Right atrium auricular region (tissue), 2 donors: ENCODE measurements around the gene BRIP1. TPM values are rescaled to one million over a fixed set of nuclear protein-coding genes. Genes with fewer than 3 reads are reported as not detected.

Source experiments
- DNase-seq: peaks from one replicate; pipeline ENCODE4 v3.0.0-alpha.2; 2019; ENCODE audit warnings: low spot score
- H3K27ac ChIP-seq, 2 donors: fragments of 200-600 bp; sonication (generic); 1 replicate in 1 of 2; 2 replicates in 1 of 2; pipeline ENCODE4 v1.5.1; 2016 to 2019
- H3K27me3 ChIP-seq, 2 donors: fragments of 200-600 bp; sonication (generic); one replicate each; pipeline versions ENCODE4 v1.5.1 to v1.6.0; 2017 to 2019
- H3K36me3 ChIP-seq: fragments of 200-600 bp; sonication (generic); one replicate; pipeline ENCODE4 v1.5.1; 2016
- H3K4me1 ChIP-seq, 2 donors: fragments of 200-600 bp; sonication (generic); one replicate each; pipeline versions ENCODE4 v1.5.1 to v1.6.0; 2017 to 2019
- H3K4me3 ChIP-seq, 2 donors: fragments of 200-600 bp; sonication (generic); 1 replicate in 1 of 2; 2 replicates in 1 of 2; pipeline ENCODE4 v1.5.1; 2017 to 2019; ENCODE audit warnings: mild to moderate bottlenecking in 1 of 2, moderate library complexity in 1 of 2
- H3K9me3 ChIP-seq, 2 donors: fragments of 200-600 bp; sonication (generic); one replicate each; pipeline ENCODE4 v1.5.1; 2019
- CTCF ChIP-seq, 2 donors: fragments of 200-600 bp; sonication (generic); IDR thresholded peaks; one replicate each; pipeline ENCODE4 v1.5.1; 2019; ENCODE audit warnings: antibody characterized with exemption in 2 of 2
- total RNA-seq, 2 donors: library from RNA; depleted of rRNA; stranded (reverse); fragments of >200 nt; gene quantifications; one replicate each; pipeline ENCODE4 v1.1.0, GENCODE V29; 2016

The BRIP1 gene
- total RNA-seq, 2 donors from 2014 or later = not detected

- Histone ChIP-seq H3K27me3 (no peaks in the 10 kb centered on the region), H3K9me3 (no peaks in the 10 kb centered on the region)
- TF ChIP-seq CTCF (IDR thresholded peaks at IDR 0.05) = no peak
These were observed 16.5 kb downstream of the BRIP1 start for GRCh38 chr17:61846761-61847375.

GRCh38 chr17:61846088-61846487 is 17.2 kb downstream of the BRIP1 start:
- no peaks in the 10 kb centered on the region for H3K27me3 ChIP-seq
- H3K9me3 ChIP-seq = no peaks in the 10 kb centered on the region
- H3K27ac ChIP-seq = no peak overlapping the region
- no peaks in the 10 kb centered on the region for H3K36me3 ChIP-seq
- no peak overlapping the region for H3K4me3 ChIP-seq
- no peak for DNase-seq
- H3K4me1 ChIP-seq = no peaks in the 10 kb centered on the region
- TF ChIP-seq CTCF (IDR thresholded peaks at IDR 0.05) = no peak

More at GRCh38 chr17:61846761-61847375, 16.5 kb downstream of the BRIP1 start:
- no peaks in the 10 kb centered on the region for H3K4me1 ChIP-seq
- H3K36me3 ChIP-seq = no peaks in the 10 kb centered on the region
- H3K27ac ChIP-seq = no peak overlapping the region
- DNase-seq = no peak
- no peak overlapping the region for H3K4me3 ChIP-seq

- no peak overlapping the region for H3K27ac ChIP-seq
- no peak overlapping the region for H3K4me3 ChIP-seq
- H3K36me3 ChIP-seq = no peaks in the 10 kb centered on the region
- H3K27me3 ChIP-seq = no peaks in the 10 kb centered on the region
- no peak for DNase-seq
- TF ChIP-seq CTCF (IDR thresholded peaks at IDR 0.05) = no peak
- no peaks in the 10 kb centered on the region for H3K4me1 ChIP-seq
- H3K9me3 ChIP-seq = no peaks in the 10 kb centered on the region
These were observed 19.9 kb downstream of the BRIP1 start for GRCh38 chr17:61843435-61843834.

GRCh38 chr17:61842899-61843298 is 20.4 kb downstream of the BRIP1 start:
- DNase-seq = no peak
- H3K27ac ChIP-seq = no peak overlapping the region
- H3K4me1 ChIP-seq = no peaks in the 10 kb centered on the region

GRCh38 chr17:61839300-61839786 is 24.0 kb downstream of the BRIP1 start:
- no peak for DNase-seq
- Histone ChIP-seq H3K27me3 (no peaks in the 10 kb centered on the region), H3K9me3 (no peaks in the 10 kb centered on the region), H3K27ac (no peak overlapping the region), H3K4me1 (no peaks in the 10 kb centered on the region), H3K36me3 (no peaks in the 10 kb centered on the region), H3K4me3 (no peak overlapping the region)
- TF ChIP-seq CTCF (IDR thresholded peaks at IDR 0.05) = no peak

More at GRCh38 chr17:61842899-61843298, 20.4 kb downstream of the BRIP1 start:
- no peak overlapping the region for H3K4me3 ChIP-seq
- TF ChIP-seq CTCF (IDR thresholded peaks at IDR 0.05) = no peak
- no peaks in the 10 kb centered on the region for H3K9me3 ChIP-seq
- no peaks in the 10 kb centered on the region for H3K36me3 ChIP-seq
- no peaks in the 10 kb centered on the region for H3K27me3 ChIP-seq
